ENCODE data around the gene TMEM174.
"Not testable (repeated sequence)": the region's sequence is repeated elsewhere in the genome, so short reads cannot be mapped to it uniquely, and the experiment has no call there.

TMEM174 gene

DNA sequence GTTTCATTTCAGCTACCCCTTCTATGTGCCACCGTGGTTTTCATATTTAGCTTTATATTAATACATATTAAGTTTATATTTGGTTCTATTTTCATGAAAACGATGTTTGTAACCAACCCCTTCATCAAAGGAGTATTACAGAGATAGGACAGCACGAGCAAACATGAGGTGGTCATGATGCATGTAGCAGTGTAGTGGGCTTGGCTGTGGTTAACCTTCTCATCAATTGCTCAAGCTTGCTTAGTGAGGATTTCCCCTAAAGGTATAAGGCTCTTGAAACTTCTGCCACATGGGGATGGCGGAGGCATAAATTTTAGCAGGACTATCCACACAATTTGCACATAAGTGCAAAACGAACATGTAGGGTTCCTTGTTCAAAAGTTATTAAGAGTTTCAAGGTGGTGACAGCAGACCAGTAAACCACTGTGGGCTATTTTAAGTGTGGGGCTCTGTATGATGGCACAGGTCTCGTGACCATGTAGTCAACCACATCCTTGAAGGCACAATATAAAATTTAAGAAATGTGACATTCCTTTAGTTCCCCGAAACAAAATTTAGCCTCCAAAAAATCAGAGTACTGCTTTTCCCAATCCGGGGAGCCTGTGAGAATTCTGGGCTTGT is 24.8 kb downstream of the TMEM174 start:
- no peak for DNase-seq

DNA sequence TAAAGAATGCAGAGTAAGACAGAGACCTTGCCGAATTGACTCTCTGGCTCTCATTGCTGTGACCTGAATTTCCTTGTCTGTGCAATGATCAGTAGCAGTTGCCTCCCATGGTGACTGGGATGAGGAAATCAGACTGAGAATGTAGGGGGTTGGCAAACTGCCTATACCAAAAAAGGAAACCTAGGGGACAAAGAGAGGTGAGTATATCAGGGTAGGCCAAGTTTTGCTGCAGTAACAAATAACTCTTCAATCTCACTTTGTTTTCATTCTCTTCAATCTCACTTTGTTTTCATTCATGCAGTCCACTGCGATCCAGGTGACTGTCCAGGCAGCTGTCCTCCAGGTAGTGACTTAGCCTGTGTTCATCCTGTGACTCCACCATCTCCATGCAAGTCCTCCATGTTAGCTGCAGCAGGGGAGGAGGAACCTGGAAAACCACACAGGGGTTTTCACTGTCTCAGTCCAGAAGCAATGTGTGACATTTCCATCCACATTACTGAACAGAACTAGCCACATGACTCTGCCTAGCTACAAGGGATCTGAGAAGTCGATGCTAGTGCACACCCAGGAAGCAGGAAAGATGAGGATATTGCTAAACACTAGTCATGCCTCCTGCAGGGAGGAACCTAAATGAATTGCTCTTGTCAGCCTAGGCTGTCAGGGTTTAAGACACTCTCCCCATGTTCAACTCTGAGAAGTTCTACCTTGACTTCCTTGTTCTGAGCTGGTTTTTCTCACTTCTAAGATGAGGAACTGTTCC is 26.0 kb downstream of the TMEM174 start:
- no peak for DNase-seq

DNA sequence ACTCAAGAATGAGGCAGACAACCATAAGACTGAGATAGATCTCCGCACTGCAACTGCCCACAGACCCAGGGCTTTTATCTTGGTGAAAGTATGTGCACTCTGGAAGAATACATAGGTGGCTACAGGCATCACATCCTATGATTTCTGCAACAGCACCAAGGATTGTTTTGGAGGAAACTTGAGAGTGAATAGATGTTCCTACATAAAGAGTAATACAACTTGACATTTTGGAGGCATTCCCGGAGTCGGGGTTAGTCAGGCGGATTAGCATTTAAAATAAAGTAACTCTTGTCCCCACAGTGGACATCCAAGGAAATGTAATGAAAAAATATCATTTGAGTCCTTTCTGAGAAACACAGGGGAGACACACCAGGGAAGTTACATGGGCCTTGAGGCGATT is 26.7 kb downstream of the TMEM174 start:
- DNase-seq, result no peak

DNA sequence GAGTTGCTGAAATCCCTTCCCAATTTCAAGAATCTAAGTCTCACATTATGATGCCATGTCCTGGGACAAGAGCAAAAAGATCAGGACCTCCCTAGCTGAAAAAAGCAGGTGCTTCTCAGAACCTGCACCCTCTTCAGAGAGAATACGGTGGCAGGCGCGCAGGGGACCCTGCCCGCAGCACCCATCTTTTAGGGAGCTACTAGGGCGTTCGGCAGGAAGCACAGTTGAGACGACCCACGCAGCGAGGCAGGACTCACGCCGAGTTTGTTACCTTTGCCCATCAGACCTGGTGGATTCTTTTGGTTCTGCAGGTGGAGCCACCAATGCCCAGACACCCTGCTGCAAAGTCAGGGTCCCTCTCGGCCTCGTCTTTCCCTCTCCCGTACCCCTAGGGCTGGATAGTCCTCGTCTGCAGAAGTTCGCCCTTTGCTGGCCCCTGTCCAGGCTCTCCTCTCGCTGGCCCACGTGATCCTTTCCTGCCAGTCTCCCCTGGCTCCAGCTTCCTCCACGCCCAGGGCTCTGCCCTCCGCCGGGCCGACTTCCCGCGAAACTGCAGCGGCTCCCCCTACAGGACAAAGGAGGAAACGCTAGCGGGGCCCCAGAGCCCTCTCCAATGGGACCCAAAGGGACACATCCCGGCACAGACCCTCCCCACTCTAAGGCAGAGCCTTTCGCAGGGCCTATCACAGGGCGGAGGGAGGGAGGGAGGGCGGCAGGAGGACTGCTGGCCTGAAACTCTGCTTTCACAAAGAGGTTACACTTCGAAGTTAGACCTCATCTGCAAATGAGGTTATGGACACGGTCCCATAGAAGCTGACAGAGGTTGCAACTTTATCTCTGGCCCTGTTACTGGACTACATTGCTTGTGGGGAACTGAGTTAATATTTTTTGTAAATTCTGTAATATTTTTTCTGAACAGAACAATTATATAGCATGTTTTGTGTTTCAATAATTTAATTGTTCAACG is 28.8 kb downstream of the TMEM174 start:
- DNase-seq, result no peak

DNA sequence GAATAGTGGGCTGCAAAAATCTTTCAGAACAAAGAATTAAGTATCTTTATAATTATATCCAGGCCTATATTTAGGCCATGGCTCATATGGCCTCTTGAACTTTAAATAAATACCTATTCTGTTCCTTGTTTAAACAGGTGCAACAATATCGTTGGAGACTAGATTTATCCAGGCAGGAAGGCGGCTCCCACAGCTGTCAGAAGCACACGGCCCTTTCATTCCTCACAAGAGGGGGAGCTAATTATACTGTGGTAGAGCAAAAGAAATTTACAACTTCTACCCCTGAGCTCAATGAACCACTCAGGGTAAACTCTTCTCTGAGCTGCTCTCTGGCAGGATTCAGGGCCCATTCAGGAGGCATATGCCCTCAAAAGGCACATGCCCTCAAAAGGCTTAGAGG is 31.3 kb downstream of the TMEM174 start:
- DNase-seq, result peak; percentile 56

DNA sequence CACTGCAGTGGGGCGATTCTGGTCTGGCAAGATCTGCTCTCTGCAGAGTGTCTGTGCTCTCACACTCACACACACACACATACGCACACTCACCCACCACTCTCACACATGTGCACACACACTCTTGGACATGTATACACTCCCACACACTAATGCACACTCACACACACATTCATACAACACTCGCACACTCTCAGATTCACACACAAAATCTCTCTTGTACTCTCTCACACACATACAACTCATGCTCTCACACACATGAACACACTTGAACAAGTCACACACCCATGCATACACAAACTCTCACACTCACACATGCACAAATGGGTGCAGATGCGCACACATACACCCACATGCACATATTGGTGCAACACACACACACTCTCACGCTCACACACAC is 31.7 kb downstream of the TMEM174 start:
- DNase-seq, result no peak

DNA sequence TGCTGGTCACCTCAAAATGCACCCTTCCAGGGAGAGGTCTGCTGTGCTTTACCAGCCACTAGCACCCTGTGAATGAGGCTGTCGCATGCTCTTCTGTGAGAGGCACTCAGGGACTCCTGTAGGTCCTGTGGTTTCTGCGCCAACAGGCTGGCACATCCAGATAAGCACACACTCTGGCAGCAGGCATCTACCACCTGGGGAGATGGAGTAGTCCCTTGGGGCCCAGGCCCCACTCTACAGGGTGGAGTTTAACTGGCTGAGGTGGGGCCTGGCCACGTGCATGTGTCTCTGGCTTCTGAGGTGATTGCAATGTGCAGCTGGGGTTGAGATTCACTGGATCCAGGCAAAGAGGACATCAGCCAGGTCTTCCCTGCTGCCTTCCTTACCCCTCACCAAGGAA is 32.3 kb downstream of the TMEM174 start:
- no peak for DNase-seq

DNA sequence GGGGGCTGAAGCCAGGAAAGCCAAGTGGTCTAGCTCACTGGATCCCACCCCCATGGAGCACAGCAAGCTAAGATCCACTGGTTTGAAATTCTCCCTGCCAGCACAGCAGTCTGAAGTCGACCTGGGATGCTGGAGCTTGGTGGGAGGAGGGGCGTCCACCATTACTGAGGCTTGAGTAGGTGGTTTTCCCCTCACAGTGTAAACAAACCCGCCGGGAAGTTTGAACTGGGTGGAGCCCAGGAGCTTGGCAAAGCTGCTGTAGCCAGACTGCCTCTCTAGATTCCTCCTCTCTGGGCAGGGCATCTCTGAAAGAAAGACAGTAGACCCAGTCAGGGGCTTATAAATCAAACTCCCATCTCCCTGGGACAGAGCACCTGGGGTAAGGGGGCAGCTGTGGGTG is 34.2 kb downstream of the TMEM174 start:
- not testable (repeated sequence) for DNase-seq

DNA sequence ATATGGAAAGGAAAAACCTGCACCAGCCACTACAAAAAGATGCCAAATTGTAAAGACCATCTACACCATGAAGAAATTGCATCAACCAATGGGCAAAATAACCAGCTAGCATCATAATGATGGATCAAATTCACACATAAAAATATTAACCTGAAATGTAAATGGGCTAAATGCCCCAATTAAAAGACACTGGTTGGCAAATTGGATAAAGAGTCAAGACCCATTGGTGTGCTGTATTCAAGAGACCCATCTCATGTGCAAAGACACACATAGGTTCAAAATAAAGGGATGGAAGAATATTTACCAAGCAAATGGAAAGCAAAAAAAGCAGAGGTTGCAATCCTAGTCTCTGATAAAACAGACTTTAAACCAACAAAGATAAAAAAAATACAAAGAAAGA is 36.1 kb downstream of the TMEM174 start:
- not testable (repeated sequence) for DNase-seq

DNA sequence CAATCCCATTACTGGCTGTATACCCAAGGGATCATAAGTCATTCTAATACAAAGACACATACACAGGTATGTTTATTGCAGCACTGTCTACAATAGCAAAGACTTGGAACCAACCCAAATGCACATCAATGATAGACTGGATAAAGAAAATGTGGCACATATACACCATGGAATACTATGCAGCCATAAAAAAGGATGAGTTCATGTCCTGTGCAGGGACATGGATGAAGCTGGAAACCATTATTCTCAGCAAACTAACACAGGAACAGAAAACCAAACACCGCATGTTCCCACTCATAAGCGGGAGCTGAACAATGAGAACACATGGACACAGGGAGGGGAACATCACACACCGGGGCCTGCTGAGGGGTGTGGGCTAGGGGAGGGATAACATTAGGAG is 39.7 kb downstream of the TMEM174 start:
- not testable (repeated sequence) for DNase-seq

DNA sequence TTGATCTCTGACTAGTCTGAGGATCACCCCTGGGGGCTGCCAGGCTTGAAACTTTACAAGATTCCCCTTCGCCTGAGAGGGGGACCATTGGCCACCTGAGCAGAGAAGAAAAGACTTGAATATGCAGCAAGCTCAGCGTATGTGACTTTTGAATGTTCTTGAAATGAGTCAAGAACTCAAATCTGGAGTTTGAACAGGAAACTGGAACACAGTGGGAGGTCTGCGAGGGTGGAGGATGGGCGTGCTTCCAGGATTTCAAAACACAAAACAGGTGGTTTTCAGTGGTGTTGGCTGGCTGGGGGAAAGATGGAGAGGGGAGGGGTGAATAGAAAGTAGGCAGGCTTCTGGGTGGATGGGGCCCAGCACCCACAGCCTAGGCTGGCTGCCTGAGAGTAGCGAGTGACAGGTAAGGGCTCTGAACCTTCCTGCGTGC is 40.6 kb downstream of the TMEM174 start:
- no peak for DNase-seq

DNA sequence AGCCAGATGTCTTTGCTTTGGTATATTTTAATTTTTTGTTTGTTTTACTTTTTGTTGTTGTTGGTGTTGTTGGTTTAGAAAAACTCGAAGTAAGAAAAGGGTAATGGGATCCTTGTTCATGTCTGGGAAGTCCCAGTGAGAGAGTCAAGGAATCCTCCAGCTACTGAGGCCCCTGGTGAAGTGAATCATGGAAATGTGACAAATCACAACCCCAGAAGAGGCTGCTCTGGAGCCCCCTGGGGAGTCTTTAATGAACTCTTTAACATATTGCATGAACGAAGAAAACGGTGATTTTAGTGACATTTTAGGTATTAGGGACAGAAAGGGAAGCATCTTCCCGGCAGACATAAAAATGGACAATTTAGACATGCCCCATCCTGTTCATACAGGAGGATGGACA is 41.3 kb downstream of the TMEM174 start:
- no peak for DNase-seq

DNA sequence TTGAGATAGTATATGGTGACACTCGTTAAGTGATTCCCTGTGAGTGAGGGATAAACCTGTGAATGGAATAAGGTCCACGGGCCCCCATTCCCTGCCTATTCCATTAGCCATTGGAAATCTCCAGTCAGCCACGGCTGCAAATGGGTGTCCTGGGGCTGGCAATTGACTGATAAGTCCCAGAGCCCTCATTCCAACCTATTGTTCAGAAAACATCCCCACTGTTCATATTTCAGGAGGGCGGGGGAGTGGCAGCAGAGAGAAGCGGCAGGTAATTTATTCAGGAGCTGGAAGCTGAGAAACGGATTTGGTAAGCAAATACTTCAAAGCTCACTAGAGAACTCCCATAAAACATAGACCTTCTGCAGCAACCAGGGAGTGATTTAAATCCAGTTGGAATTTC is 42.0 kb downstream of the TMEM174 start:
- DNase-seq, result no peak

DNA sequence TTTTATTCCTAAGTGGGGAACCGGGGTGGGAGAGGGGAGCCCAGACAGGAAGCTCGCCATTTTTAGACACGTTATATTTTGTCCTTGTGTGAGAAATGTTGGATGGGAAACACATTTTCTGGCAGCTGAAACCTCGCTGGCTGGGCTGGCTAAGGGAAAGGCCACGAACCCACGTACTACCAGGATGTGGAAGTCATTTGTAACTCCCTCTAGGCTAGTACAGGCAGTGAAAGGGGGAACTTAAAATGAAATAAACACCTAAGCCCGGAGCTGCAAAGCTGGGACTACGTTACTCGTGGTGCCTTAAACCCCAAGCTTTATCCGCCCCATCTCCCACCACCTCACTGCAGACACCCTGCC is 42.5 kb downstream of the TMEM174 start:
- no peak for DNase-seq

DNA sequence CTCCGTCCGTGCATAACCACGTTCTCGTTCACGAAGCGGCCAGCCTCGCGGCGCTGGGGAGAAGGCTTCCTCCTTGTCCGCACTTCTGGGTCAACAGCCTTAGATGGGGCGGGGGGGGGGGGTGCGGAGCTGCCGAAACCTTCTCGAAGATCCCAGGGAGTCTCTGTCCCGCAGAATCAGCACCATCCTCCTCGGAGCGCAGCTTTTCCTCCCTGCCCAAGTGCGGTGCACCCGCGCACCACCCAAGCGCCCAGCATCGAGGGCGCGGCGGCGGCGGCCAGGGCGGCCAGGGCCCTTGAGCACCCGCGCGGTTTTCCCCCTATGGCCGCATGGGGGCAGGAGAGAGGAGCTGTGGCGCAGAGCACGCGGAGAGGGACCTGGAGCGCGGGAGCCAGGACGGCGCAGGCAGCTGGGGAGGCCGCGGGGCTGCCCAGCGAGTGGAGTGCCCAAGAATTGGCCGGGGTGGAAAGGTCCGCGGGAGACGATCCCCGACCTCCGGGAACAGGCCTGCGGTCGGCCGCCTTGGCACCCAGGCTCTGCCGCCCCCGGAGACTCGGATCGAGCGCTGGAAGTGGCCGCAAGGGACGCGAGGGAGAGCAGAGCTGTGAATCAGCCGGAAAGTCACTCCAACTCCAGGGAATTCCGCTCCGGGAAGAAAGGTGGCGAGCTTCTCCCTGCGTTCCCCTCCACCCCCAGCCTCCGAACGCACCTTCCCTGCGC is 43.1 kb downstream of the TMEM174 start:
- DNase-seq, result peak; percentile 29

DNA sequence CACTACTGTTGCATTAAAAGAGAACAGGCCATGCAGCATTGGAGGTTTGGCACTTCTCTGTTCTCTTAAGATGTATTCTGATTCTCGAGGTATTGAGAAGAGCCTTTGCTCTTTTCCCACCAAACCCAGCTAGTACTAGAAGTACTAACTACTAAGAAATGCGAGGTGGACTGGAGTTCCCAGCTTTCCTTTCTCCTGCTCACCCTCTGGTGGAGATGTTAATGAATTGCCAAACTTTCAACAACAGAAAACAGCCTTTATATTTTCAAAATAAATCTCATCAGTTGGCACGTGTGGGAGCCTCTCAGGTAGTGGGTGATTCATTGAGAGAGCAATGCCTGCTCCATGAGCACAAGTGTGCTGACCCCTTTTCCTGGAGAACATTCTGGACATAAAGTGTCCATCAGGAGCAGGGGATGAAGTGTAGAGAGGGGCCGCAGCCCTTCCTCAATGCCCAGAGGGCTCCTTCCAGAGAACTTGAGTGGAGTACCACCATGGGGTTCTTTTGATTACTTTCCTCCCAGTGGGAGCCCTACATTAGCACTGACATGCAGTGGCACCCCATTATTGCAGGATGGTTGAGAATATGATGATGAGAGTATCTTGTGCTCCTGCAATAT is 45.7 kb downstream of the TMEM174 start:
- no peak for DNase-seq

DNA sequence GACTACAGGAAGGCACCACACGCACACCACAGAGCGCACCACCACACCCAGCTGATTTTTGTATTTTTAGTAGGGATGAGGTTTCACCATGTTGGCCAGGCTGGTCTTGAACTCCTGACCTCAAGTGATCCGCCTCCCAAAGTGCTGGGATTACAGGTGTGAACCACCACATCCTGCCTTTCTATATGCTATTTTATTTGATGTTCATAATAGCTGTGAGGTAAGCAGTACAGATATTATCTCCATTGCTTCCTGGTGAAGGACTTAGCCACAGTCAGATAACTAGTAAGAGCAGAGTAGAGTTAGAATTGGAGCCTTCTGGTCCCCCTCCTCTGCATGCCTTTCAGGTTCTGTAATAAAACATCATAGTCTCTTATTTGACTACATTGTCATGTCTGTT is 46.3 kb downstream of the TMEM174 start:
- not testable (repeated sequence) for DNase-seq

DNA sequence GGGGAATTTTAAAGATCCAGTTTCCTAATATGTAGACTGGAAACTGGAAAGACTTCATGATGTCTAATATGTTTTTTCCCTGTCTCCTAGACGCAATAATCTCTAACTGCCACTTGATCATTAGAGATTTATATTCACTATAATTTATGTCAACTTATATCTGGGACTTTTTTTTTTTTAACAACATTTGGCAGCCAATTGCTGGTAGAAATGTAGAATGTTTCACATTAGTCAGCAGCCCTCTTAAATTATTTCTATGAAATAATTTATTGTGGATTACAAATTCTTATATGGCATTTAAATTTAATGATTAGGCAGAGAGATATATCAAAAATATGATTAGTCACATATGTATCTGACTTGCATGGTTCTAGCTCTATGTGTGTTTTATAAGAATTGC is 48.2 kb downstream of the TMEM174 start:
- no peak for DNase-seq

DNA sequence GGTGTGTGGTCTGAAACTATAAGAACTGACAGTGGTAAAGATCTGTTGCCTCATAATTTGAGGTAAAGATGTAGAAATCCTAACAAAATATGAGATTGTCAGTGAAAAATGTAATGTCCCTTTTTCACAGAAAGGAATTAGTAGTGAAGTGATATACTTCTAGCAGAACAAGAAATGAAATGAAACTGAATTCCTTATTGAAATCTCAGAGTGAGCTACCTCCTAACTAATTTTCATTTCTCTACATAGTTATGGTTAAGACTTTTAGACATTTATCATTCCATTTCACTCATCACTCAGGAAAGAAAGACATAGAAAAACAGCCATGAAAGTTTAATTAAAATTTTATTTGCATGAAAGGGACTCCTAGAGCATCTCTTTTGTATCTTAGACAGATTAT is 48.7 kb downstream of the TMEM174 start:
- no peak for DNase-seq

DNA sequence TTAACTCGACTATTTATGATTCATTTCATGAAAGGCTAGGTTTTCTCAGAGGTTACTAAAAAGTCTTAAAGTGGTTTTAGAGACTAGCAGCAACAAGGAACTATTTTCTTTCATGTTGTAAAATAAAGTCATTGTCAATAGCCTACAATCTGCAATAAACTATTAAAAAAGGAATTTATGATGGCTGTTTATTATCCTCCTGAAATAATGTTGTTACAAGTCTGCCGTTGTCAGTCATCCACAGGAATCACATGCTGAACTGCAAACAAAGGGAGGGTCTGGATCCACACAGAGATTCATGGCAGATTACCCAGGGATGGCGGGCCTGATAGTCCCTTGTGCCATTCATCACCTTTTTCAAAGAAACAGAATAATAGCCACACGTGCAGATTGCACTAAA is 49.2 kb downstream of the TMEM174 start:
- DNase-seq, result no peak
